ENCODE data around the gene FKBP9.

FKBP9 gene

GRCh38 chr7:33041631-33042428 is 84.6 kb downstream of the FKBP9 start:
- H3K9me3 ChIP-seq (ENCODE audit: control insufficient read depth, low read length), result no peaks in the 10 kb centered on the region
- no peaks in the 10 kb centered on the region for H3K36me3 ChIP-seq (ENCODE audit: control insufficient read depth, insufficient read depth, low read length)
- H3K27ac ChIP-seq (ENCODE audit: insufficient read depth, low read length, poor library complexity, severe bottlenecking), result peak overlapping the region; percentile 74
- H3K4me1 ChIP-seq (ENCODE audit: control insufficient read depth, insufficient read depth, low read length, poor library complexity, severe bottlenecking), result peaks cover 12% of the 10 kb centered on the region
- H3K27me3 ChIP-seq (replicated peaks; ENCODE audit: control insufficient read depth, insufficient read depth, low read length, poor library complexity, severe bottlenecking), result no peaks in the 10 kb centered on the region
- DNase-seq, result no peak
- H3K4me3 ChIP-seq (ENCODE audit: insufficient read depth, low read depth, low read length, poor library complexity, severe bottlenecking), result no peak overlapping the region

DNA sequence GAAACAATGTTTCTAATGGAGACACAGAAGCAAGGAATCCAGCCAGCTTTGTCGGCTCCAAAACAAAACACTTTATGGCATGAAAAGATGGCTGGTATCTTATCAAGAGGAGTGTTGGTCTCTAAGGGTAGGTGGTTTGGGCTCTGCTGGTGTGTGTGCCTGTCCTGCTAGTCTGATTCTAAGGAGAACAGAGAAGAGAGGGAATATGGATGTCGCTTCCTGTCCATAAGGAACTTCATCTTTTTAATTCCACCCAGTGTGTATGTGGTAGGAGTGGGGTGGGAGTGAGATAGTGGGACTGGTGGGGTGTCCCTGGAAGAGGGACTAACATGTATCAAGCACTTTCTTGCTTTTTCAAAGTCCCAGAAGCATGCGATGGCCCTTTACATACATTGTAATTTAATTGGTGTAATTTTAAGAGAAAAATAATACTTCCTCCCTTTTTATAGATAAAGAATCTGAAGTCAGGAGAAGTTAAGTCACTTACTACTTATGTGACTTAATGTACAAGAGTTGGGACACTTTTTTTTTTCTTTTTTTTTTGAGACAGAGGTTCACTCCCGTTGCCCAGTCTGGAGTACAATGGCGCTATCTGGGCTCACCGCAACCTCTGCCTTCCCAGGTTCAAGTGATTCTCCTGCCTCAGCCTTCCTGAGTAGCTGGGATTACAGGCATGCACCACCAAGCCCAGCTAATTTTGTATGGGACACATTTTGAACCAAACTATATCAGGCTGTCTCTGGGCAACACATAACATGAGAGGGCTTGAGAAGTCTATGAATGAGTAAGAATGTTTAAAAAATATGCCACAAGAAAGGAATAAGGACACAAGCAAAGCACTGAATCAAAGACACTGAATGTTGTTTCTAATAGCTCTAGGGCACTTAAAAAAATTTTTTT is 86.5 kb downstream of the FKBP9 start:
- no peak for DNase-seq
- no peaks in the 10 kb centered on the region for H3K9me3 ChIP-seq (ENCODE audit: control insufficient read depth, low read length)
- H3K27ac ChIP-seq (ENCODE audit: insufficient read depth, low read length, poor library complexity, severe bottlenecking), result no peak overlapping the region
- H3K4me3 ChIP-seq (ENCODE audit: insufficient read depth, low read depth, low read length, poor library complexity, severe bottlenecking), result no peak overlapping the region
- no peaks in the 10 kb centered on the region for H3K27me3 ChIP-seq (replicated peaks; ENCODE audit: control insufficient read depth, insufficient read depth, low read length, poor library complexity, severe bottlenecking)
- no peaks in the 10 kb centered on the region for H3K36me3 ChIP-seq (ENCODE audit: control insufficient read depth, insufficient read depth, low read length)
- H3K4me1 ChIP-seq (ENCODE audit: control insufficient read depth, insufficient read depth, low read length, poor library complexity, severe bottlenecking), result peaks cover 9% of the 10 kb centered on the region

GRCh38 chr7:33044401-33044718 is 87.1 kb downstream of the FKBP9 start:
- Histone ChIP-seq H3K4me3 (ENCODE audit: insufficient read depth, low read depth, low read length, poor library complexity, severe bottlenecking) (no peak overlapping the region), H3K4me1 (ENCODE audit: control insufficient read depth, insufficient read depth, low read length, poor library complexity, severe bottlenecking) (peaks cover 9% of the 10 kb centered on the region), H3K36me3 (ENCODE audit: control insufficient read depth, insufficient read depth, low read length) (no peaks in the 10 kb centered on the region), H3K27me3 (replicated peaks; ENCODE audit: control insufficient read depth, insufficient read depth, low read length, poor library complexity, severe bottlenecking) (no peaks in the 10 kb centered on the region), H3K9me3 (ENCODE audit: control insufficient read depth, low read length) (no peaks in the 10 kb centered on the region), H3K27ac (ENCODE audit: insufficient read depth, low read length, poor library complexity, severe bottlenecking) (no peak overlapping the region)
- no peak for DNase-seq

GRCh38 chr7:33044986-33045385 is 87.7 kb downstream of the FKBP9 start:
- H3K4me1 ChIP-seq (ENCODE audit: control insufficient read depth, insufficient read depth, low read length, poor library complexity, severe bottlenecking), result peaks cover 9% of the 10 kb centered on the region

DNA sequence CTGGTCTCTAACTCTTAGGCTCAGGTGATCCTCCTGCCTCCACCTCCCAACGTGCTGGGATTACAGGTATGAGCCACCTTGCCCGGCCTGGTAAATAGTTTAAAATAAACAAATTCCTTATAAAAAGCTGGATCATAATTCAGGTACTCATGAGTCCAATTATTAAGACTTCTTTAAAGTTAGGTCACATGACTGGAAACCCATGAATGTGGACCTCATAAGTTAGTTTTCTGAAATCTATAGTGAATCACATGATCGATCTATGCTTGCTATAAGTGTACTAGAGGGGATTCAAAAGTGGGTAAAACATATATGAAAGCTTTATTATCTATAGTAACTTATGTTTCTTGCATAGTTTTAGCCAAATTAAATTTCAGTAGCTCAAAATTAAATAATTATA is 91.0 kb downstream of the FKBP9 start:
- H3K9me3 ChIP-seq (ENCODE audit: control insufficient read depth, low read length), result no peaks in the 10 kb centered on the region
- no peak overlapping the region for H3K27ac ChIP-seq (ENCODE audit: insufficient read depth, low read length, poor library complexity, severe bottlenecking)
- H3K4me1 ChIP-seq (ENCODE audit: control insufficient read depth, insufficient read depth, low read length, poor library complexity, severe bottlenecking), result peaks cover 10% of the 10 kb centered on the region
- H3K36me3 ChIP-seq (ENCODE audit: control insufficient read depth, insufficient read depth, low read length), result no peaks in the 10 kb centered on the region
- H3K4me3 ChIP-seq (ENCODE audit: insufficient read depth, low read depth, low read length, poor library complexity, severe bottlenecking), result no peak overlapping the region
- no peak for DNase-seq
- H3K27me3 ChIP-seq (replicated peaks; ENCODE audit: control insufficient read depth, insufficient read depth, low read length, poor library complexity, severe bottlenecking), result no peaks in the 10 kb centered on the region

More at GRCh38 chr7:33044986-33045385, 87.7 kb downstream of the FKBP9 start:
- no peak for DNase-seq
- Histone ChIP-seq H3K4me3 (ENCODE audit: insufficient read depth, low read depth, low read length, poor library complexity, severe bottlenecking) (no peak overlapping the region), H3K27me3 (replicated peaks; ENCODE audit: control insufficient read depth, insufficient read depth, low read length, poor library complexity, severe bottlenecking) (no peaks in the 10 kb centered on the region), H3K27ac (ENCODE audit: insufficient read depth, low read length, poor library complexity, severe bottlenecking) (no peak overlapping the region), H3K36me3 (ENCODE audit: control insufficient read depth, insufficient read depth, low read length) (no peaks in the 10 kb centered on the region), H3K9me3 (ENCODE audit: control insufficient read depth, low read length) (no peaks in the 10 kb centered on the region)

GRCh38 chr7:33048704-33049103 is 91.5 kb downstream of the FKBP9 start:
- no peaks in the 10 kb centered on the region for H3K9me3 ChIP-seq (ENCODE audit: control insufficient read depth, low read length)
- peaks cover 10% of the 10 kb centered on the region for H3K4me1 ChIP-seq (ENCODE audit: control insufficient read depth, insufficient read depth, low read length, poor library complexity, severe bottlenecking)
- H3K27me3 ChIP-seq (replicated peaks; ENCODE audit: control insufficient read depth, insufficient read depth, low read length, poor library complexity, severe bottlenecking), result no peaks in the 10 kb centered on the region
- no peaks in the 10 kb centered on the region for H3K36me3 ChIP-seq (ENCODE audit: control insufficient read depth, insufficient read depth, low read length)
- DNase-seq, result no peak
- no peak overlapping the region for H3K27ac ChIP-seq (ENCODE audit: insufficient read depth, low read length, poor library complexity, severe bottlenecking)
- H3K4me3 ChIP-seq (ENCODE audit: insufficient read depth, low read depth, low read length, poor library complexity, severe bottlenecking), result no peak overlapping the region

DNA sequence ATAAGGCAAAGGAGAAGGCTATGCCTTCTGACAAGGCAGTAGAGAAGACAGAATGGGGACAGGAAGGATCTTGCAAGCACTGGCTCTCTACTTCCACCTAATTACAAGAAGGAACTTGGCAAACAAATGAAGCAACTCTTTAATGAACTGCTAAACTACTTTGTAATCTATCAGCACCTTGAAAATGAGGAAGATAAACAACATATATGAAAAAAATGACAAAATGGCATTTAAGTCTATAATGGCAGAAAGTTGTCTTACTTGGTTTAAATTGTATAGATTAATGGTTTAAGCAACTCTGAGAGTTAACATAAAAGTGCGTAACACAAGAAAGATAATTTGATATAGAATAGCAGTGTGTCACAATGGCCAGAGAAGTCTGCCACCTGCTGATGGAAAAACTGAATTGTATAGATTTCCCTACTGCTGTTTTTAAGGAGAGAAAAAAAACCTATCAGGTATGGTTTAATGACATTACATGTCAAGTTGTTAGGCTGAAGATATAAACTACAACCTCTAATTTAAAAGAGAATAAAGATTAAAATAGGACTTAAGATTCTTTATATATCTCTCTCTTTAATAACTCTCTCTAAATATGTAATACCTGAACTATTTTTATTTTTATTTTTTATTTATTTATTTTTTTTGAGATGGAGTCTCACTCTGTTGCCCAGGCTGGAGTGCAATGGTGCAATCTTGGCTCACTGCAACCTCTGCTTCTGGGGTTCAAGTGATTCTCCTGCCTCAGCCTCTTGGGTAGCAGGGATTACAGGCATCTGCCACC is 93.5 kb downstream of the FKBP9 start:
- Histone ChIP-seq H3K36me3 (ENCODE audit: control insufficient read depth, insufficient read depth, low read length) (no peaks in the 10 kb centered on the region), H3K27me3 (replicated peaks; ENCODE audit: control insufficient read depth, insufficient read depth, low read length, poor library complexity, severe bottlenecking) (no peaks in the 10 kb centered on the region), H3K4me1 (ENCODE audit: control insufficient read depth, insufficient read depth, low read length, poor library complexity, severe bottlenecking) (peaks cover 17% of the 10 kb centered on the region), H3K27ac (ENCODE audit: insufficient read depth, low read length, poor library complexity, severe bottlenecking) (no peak overlapping the region), H3K9me3 (ENCODE audit: control insufficient read depth, low read length) (no peaks in the 10 kb centered on the region), H3K4me3 (ENCODE audit: insufficient read depth, low read depth, low read length, poor library complexity, severe bottlenecking) (no peak overlapping the region)
- DNase-seq, result no peak

DNA sequence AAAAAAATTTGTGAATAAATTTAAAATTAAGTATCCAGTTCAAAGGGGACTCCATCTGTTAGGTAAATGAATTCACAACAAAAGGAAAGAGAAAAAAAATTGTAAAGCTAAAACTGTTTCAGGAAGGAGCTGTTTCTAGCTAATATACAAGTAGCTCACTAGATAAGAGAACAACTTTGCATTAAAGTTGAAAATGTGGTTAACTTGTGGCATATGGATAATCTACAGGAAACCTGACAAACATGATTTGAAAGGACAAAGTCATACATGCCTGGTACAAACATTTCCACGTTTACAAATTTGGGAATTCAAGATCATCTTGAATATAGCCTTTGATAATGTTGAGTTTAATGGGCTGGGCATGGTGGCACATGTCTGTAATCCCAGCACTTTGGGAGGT is 96.5 kb downstream of the FKBP9 start:
- no peak for DNase-seq
- no peaks in the 10 kb centered on the region for H3K9me3 ChIP-seq (ENCODE audit: control insufficient read depth, low read length)
- no peak overlapping the region for H3K4me3 ChIP-seq (ENCODE audit: insufficient read depth, low read depth, low read length, poor library complexity, severe bottlenecking)
- H3K4me1 ChIP-seq (ENCODE audit: control insufficient read depth, insufficient read depth, low read length, poor library complexity, severe bottlenecking), result peaks cover 13% of the 10 kb centered on the region
- H3K27ac ChIP-seq (ENCODE audit: insufficient read depth, low read length, poor library complexity, severe bottlenecking), result no peak overlapping the region
- no peaks in the 10 kb centered on the region for H3K27me3 ChIP-seq (replicated peaks; ENCODE audit: control insufficient read depth, insufficient read depth, low read length, poor library complexity, severe bottlenecking)
- no peaks in the 10 kb centered on the region for H3K36me3 ChIP-seq (ENCODE audit: control insufficient read depth, insufficient read depth, low read length)

GRCh38 chr7:33054261-33054964 is 97.2 kb downstream of the FKBP9 start:
- peaks cover 13% of the 10 kb centered on the region for H3K4me1 ChIP-seq (ENCODE audit: control insufficient read depth, insufficient read depth, low read length, poor library complexity, severe bottlenecking)
- H3K9me3 ChIP-seq (ENCODE audit: control insufficient read depth, low read length), result no peaks in the 10 kb centered on the region
- no peak for DNase-seq
- H3K27me3 ChIP-seq (replicated peaks; ENCODE audit: control insufficient read depth, insufficient read depth, low read length, poor library complexity, severe bottlenecking), result no peaks in the 10 kb centered on the region
- H3K27ac ChIP-seq (ENCODE audit: insufficient read depth, low read length, poor library complexity, severe bottlenecking), result peak overlapping the region; percentile 37
- H3K4me3 ChIP-seq (ENCODE audit: insufficient read depth, low read depth, low read length, poor library complexity, severe bottlenecking), result no peak overlapping the region
- H3K36me3 ChIP-seq (ENCODE audit: control insufficient read depth, insufficient read depth, low read length), result no peaks in the 10 kb centered on the region
